HepG2 (cell line): ENCODE results near the gene IRF2. TPM values are rescaled to one million over a fixed set of nuclear protein-coding genes. Genes with fewer than 3 reads are reported as not detected.

ENCODE experiments used
- CEBPG ChIP-seq: IDR thresholded peaks from 2 replicates; pipeline ENCODE4 v1.6.1; 2016
- HNF4G ChIP-seq, 2 experiments: sonication (generic) in 1 of 2; formaldehyde crosslinking in 1 of 2; IDR thresholded peaks; 2 replicates each; pipeline versions ENCODE4 v1.4.0 to v1.6.1; 2011 to 2020; ENCODE audit warnings: borderline replicate concordance in 2 of 2, low read depth in 2 of 2, mild to moderate bottlenecking in 2 of 2, low read length in 1 of 2, missing genetic modification reagents in 1 of 2, moderate library complexity in 1 of 2
- RORA ChIP-seq: sonication (generic); formaldehyde crosslinking; IDR thresholded peaks from 2 replicates; pipeline ENCODE4 v1.5.0; 2020; ENCODE audit warnings: mild to moderate bottlenecking, missing genetic modification reagents, moderate library complexity
- RXRA ChIP-seq: sonication (generic); formaldehyde crosslinking; IDR thresholded peaks from 2 replicates; pipeline ENCODE4 v1.5.1; 2020; ENCODE audit warnings: missing genetic modification reagents
- ZNF343 ChIP-seq: sonication (generic); formaldehyde crosslinking; IDR thresholded peaks from 2 replicates; pipeline ENCODE4 v1.4.0; 2020; ENCODE audit warnings: mild to moderate bottlenecking, missing genetic modification reagents
- ZNF367 ChIP-seq: sonication (generic); formaldehyde crosslinking; IDR thresholded peaks from 2 replicates; pipeline ENCODE4 v1.4.0; 2020; ENCODE audit warnings: missing genetic modification reagents, borderline replicate concordance
- ZNF530 ChIP-seq: sonication (generic); formaldehyde crosslinking; IDR thresholded peaks from 2 replicates; pipeline ENCODE4 v1.5.0; 2020; ENCODE audit warnings: low read depth, mild to moderate bottlenecking, missing genetic modification reagents
- polyA plus RNA-seq, 8 experiments: library from polyadenylated mRNA; depleted of rRNA in 3 of 8; stranded (reverse) in 7 of 8; unstranded in 1 of 8; fragments of >200 nt; fragmentation: Illumina TruSeq in 4 of 8; extraction: Trizol in 4 of 8; gene quantifications; 2 replicates each; pipeline versions ENCODE4 v1.2.1 to v1.2.3, GENCODE V29; 2011 to 2016; ENCODE audit warnings: low read depth in 4 of 8, missing spikeins in 1 of 8, mixed read lengths in 1 of 8; ENCODE audit not compliant: insufficient read depth in 1 of 8
- total RNA-seq, 5 experiments: library from RNA; depleted of rRNA; stranded (reverse); fragments of >200 nt; fragmentation: Illumina TruSeq; extraction: Trizol; gene quantifications; 2 replicates each; pipeline ENCODE4 v1.2.3, GENCODE V29; 2016; ENCODE audit warnings: low read depth in 1 of 5
- TF ChIP-seq, protein P1 (sequence below): sonication (generic); formaldehyde crosslinking; IDR thresholded peaks from 2 replicates; pipeline ENCODE4 v1.4.0; 2020; ENCODE audit warnings: missing genetic modification reagents, borderline replicate concordance
- TF ChIP-seq, protein P2 (sequence below): sonication (generic); formaldehyde crosslinking; IDR thresholded peaks from 2 replicates; pipeline ENCODE4 v1.5.0; 2020; ENCODE audit warnings: missing genetic modification reagents
- TF ChIP-seq, protein P3 (sequence below): sonication (generic); formaldehyde crosslinking; IDR thresholded peaks from 2 replicates; pipeline ENCODE4 v1.8.1; 2023; ENCODE audit warnings: mild to moderate bottlenecking, missing genetic modification reagents
- TF ChIP-seq, protein P4 (sequence below): sonication (generic); IDR thresholded peaks from 2 replicates; pipeline ENCODE4 v1.6.1; 2016; ENCODE audit warnings: low read depth, borderline replicate concordance
- TF ChIP-seq, protein P5 (sequence below): sonication (generic); formaldehyde crosslinking; IDR thresholded peaks from 2 replicates; pipeline ENCODE4 v1.4.0; 2020; ENCODE audit warnings: missing genetic modification reagents, borderline replicate concordance
- TF ChIP-seq, protein P6 (sequence below): sonication (generic); formaldehyde crosslinking; IDR thresholded peaks from 2 replicates; pipeline ENCODE4 v1.5.1; 2020; ENCODE audit warnings: mild to moderate bottlenecking, missing genetic modification reagents

The IRF2 gene
- total and polyA plus RNA-seq, 2 of the 13 experiments (the other 11 are each of a cell fraction or from before 2014, with no cell fraction given): 15.5 to 28.8 TPM

DNA sequence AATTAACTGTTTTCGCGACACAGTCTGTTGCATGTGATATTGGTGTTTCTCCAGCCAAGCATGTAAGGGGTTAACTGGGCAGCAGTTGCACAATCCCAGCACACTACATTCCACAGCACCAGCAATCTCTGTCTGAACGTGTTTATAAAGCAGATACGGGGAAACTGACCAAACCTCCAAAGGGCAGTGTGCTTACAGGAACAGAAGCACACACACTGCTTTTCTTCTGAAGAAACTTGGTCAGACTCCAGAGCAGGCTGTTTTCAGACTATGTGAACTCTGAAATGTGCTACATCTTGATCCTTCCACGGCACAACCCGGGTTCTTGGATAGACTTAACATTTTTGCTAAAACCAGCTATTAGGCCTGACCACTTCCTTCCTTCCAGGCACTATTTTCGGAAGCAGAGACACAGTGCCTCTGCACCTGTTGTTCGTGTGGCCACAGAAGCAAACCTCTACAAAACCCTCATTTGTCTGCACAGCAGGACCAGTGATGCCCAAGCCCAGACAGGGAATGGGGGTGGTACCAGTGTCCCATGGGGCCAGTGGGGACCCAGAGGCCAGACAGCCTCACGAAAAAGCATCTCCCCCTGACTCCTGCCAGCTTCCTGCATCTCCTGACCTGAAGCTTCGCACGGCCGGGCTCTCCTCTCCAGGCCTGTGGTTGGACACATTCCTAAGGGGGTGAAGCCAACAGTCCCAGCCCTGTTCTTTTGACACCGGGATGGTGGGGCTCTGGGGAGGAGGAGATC, 90.1 kb downstream of the IRF2 start (continued):
- TF ChIP-seq, protein P1, sequence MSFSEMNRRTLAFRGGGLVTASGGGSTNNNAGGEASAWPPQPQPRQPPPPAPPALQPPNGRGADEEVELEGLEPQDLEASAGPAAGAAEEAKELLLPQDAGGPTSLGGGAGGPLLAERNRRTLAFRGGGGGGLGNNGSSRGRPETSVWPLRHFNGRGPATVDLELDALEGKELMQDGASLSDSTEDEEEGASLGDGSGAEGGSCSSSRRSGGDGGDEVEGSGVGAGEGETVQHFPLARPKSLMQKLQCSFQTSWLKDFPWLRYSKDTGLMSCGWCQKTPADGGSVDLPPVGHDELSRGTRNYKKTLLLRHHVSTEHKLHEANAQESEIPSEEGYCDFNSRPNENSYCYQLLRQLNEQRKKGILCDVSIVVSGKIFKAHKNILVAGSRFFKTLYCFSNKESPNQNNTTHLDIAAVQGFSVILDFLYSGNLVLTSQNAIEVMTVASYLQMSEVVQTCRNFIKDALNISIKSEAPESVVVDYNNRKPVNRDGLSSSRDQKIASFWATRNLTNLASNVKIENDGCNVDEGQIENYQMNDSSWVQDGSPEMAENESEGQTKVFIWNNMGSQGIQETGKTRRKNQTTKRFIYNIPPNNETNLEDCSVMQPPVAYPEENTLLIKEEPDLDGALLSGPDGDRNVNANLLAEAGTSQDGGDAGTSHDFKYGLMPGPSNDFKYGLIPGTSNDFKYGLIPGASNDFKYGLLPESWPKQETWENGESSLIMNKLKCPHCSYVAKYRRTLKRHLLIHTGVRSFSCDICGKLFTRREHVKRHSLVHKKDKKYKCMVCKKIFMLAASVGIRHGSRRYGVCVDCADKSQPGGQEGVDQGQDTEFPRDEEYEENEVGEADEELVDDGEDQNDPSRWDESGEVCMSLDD: no peak
- TF ChIP-seq, protein P2, sequence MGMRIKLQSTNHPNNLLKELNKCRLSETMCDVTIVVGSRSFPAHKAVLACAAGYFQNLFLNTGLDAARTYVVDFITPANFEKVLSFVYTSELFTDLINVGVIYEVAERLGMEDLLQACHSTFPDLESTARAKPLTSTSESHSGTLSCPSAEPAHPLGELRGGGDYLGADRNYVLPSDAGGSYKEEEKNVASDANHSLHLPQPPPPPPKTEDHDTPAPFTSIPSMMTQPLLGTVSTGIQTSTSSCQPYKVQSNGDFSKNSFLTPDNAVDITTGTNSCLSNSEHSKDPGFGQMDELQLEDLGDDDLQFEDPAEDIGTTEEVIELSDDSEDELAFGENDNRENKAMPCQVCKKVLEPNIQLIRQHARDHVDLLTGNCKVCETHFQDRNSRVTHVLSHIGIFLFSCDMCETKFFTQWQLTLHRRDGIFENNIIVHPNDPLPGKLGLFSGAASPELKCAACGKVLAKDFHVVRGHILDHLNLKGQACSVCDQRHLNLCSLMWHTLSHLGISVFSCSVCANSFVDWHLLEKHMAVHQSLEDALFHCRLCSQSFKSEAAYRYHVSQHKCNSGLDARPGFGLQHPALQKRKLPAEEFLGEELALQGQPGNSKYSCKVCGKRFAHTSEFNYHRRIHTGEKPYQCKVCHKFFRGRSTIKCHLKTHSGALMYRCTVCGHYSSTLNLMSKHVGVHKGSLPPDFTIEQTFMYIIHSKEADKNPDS (CRISPR knock-in tag): no peak
- TF ChIP-seq ZNF367 (CRISPR knock-in tag) (0 out of 2 replicates have a peak, but pooled peaks have one; percentile 52), ZNF530 (CRISPR knock-in tag) (no peak), RXRA (peak; percentile 42; the same call in 1 of the 2 replicates), RORA (CRISPR knock-in tag) (0 out of 2 replicates have a peak, but pooled peaks have one; percentile 64), HNF4G (IDR thresholded peaks at IDR 0.05; ENCODE audit: borderline replicate concordance, low read depth, low read length) (peak; percentile 69; the same call in 1 of the 2 replicates), HNF4G (CRISPR knock-in tag; IDR thresholded peaks at IDR 0.05; ENCODE audit: borderline replicate concordance, low read depth) (no peak), ZNF343 (peak; percentile 69; the same call in 1 of the 2 replicates), CEBPG (CRISPR knock-in tag) (peak; percentile 99)
- TF ChIP-seq, protein P3, sequence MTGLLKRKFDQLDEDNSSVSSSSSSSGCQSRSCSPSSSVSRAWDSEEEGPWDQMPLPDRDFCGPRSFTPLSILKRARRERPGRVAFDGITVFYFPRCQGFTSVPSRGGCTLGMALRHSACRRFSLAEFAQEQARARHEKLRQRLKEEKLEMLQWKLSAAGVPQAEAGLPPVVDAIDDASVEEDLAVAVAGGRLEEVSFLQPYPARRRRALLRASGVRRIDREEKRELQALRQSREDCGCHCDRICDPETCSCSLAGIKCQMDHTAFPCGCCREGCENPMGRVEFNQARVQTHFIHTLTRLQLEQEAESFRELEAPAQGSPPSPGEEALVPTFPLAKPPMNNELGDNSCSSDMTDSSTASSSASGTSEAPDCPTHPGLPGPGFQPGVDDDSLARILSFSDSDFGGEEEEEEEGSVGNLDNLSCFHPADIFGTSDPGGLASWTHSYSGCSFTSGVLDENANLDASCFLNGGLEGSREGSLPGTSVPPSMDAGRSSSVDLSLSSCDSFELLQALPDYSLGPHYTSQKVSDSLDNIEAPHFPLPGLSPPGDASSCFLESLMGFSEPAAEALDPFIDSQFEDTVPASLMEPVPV (CRISPR knock-in tag): no peak
- TF ChIP-seq, protein P4, sequence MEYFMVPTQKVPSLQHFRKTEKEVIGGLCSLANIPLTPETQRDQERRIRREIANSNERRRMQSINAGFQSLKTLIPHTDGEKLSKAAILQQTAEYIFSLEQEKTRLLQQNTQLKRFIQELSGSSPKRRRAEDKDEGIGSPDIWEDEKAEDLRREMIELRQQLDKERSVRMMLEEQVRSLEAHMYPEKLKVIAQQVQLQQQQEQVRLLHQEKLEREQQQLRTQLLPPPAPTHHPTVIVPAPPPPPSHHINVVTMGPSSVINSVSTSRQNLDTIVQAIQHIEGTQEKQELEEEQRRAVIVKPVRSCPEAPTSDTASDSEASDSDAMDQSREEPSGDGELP: peak; percentile 37; the same call in 1 of the 2 replicates
- TF ChIP-seq, protein P5, sequence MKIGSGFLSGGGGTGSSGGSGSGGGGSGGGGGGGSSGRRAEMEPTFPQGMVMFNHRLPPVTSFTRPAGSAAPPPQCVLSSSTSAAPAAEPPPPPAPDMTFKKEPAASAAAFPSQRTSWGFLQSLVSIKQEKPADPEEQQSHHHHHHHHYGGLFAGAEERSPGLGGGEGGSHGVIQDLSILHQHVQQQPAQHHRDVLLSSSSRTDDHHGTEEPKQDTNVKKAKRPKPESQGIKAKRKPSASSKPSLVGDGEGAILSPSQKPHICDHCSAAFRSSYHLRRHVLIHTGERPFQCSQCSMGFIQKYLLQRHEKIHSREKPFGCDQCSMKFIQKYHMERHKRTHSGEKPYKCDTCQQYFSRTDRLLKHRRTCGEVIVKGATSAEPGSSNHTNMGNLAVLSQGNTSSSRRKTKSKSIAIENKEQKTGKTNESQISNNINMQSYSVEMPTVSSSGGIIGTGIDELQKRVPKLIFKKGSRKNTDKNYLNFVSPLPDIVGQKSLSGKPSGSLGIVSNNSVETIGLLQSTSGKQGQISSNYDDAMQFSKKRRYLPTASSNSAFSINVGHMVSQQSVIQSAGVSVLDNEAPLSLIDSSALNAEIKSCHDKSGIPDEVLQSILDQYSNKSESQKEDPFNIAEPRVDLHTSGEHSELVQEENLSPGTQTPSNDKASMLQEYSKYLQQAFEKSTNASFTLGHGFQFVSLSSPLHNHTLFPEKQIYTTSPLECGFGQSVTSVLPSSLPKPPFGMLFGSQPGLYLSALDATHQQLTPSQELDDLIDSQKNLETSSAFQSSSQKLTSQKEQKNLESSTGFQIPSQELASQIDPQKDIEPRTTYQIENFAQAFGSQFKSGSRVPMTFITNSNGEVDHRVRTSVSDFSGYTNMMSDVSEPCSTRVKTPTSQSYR (CRISPR knock-in tag): peak; percentile 40; the same call in 1 of the 2 replicates
- TF ChIP-seq, protein P6, sequence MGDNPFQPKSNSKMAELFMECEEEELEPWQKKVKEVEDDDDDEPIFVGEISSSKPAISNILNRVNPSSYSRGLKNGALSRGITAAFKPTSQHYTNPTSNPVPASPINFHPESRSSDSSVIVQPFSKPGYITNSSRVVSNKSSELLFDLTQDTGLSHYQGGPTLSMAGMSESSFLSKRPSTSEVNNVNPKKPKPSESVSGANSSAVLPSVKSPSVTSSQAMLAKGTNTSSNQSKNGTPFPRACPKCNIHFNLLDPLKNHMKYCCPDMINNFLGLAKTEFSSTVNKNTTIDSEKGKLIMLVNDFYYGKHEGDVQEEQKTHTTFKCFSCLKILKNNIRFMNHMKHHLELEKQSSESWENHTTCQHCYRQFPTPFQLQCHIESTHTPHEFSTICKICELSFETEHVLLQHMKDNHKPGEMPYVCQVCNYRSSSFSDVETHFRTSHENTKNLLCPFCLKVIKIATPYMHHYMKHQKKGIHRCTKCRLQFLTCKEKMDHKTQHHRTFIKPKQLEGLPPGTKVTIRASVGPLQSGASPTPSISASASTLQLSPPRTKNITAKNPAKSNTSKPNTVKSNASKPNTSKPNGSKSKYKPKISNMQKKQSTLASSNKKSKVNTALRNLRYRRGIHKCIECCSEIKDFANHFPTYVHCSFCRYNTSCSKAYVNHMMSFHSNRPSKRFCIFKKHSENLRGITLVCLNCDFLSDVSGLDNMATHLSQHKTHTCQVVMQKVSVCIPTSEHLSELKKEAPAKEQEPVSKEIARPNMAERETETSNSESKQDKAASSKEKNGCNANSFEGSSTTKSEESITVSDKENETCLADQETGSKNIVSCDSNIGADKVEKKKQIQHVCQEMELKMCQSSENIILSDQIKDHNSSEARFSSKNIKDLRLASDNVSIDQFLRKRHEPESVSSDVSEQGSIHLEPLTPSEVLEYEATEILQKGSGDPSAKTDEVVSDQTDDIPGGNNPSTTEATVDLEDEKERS (CRISPR knock-in tag): no peak; the same call in 1 of the 2 replicates
